ENCODE results near the gene CADPS. TPM values are rescaled to one million over a fixed set of nuclear protein-coding genes. Genes with fewer than 3 reads are reported as not detected.

Gene CADPS
- total and polyA plus RNA-seq, 5 experiments from 2014 or later, result not detected

DNA sequence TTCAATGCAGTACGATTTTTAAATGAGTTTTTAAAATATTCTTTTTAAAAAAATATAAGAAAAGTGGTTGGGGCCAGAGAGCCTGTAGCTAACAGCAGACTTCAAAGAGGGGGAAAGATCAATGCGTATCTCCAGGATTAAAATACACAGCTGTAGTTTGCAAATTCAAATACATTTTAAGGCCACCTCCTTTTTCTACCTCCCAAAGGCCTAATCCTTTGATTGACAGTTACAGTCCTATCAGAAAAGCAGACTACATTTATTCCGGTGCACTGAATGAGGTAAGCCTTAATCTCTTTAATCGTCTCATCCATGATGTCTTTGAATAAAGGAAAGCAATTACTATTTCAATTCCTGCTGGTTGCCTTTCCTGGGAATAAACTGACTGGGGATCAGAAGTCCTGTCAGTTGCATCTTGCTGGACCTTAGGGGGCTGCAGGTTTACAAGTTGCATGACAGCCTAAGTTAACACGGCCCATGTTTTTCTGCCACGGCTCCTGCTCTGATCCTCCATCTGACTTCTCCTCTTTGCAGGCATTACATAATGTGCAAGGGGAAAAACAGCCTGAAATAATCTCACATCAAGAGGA, 51.7 kb downstream of the CADPS start:
- Mint-ChIP-seq H3K27ac (no peak overlapping the region), H3K9me3 (peaks cover 0 to 22% (median 2%) of the 10 kb centered on the region in 9 donors), H3K4me1 (no peaks in the 10 kb centered on the region), H3K27me3 (peaks cover 0 to 4% (median 0%) of the 10 kb centered on the region in 5 donors), H3K36me3 (no peaks in the 10 kb centered on the region), H3K4me3 (no peak overlapping the region)
- POLR2A ChIA-PET, result no interaction called here
- ATAC-seq, result no peak
- no peak for DNase-seq

- Mint-ChIP-seq H3K36me3 (no peaks in the 10 kb centered on the region), H3K9me3 (peaks cover 0 to 22% (median 2%) of the 10 kb centered on the region in 9 donors), H3K4me1 (no peaks in the 10 kb centered on the region), H3K27me3 (peaks cover 0 to 4% (median 0%) of the 10 kb centered on the region in 5 donors), H3K4me3 (no peak overlapping the region), H3K27ac (no peak overlapping the region)
- no peak for ATAC-seq
- POLR2A ChIA-PET, result no interaction called here
- DNase-seq, result no peak
These were observed 52.3 kb downstream of the CADPS start for GRCh38 chr3:62822905-62823304.

DNA sequence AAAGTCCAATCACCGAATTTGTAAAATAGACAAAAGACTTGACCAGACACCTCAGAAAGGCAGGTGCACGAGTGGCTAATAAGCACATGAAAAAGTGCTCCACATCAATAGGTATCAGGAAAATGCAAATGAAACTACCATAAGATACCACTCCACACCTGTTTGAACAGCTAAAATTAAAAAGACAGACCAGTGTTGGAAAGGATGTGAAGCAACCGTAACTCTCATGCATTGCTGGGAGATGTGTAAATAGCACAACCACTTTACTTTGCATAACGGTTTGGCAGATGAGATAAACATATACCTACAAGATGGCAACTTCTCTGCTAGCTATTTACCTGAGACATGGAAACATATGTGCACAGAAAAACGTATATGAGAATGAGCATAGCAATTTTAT, 56.9 kb downstream of the CADPS start:
- Mint-ChIP-seq H3K36me3 (no peaks in the 10 kb centered on the region), H3K9me3 (peaks cover 0 to 11% (median 2%) of the 10 kb centered on the region in 9 donors), H3K4me3 (no peak overlapping the region), H3K4me1 (peaks cover 0 to 6% (median 3%) of the 10 kb centered on the region in 4 donors), H3K27ac (no peak overlapping the region), H3K27me3 (peaks cover 0 to 4% (median 0%) of the 10 kb centered on the region in 5 donors)
- POLR2A ChIA-PET, result no interaction called here
- ATAC-seq (no peak), DNase-seq (no peak)

GRCh38 chr3:62817678-62818077, 57.5 kb downstream of the CADPS start:
- Mint-ChIP-seq H3K27me3 (peaks cover 0 to 3% (median 0%) of the 10 kb centered on the region in 5 donors), H3K9me3 (peaks cover 0 to 11% (median 2%) of the 10 kb centered on the region in 9 donors), H3K27ac (no peak overlapping the region), H3K4me1 (peaks cover 0 to 6% (median 3%) of the 10 kb centered on the region in 4 donors), H3K36me3 (no peaks in the 10 kb centered on the region), H3K4me3 (no peak overlapping the region)
- POLR2A ChIA-PET, result no interaction called here
- ATAC-seq, result no peak
- no peak for DNase-seq

- ATAC-seq, result no peak
- peaks cover 0 to 6% (median 3%) of the 10 kb centered on the region in 4 donors for H3K4me1 Mint-ChIP-seq
- POLR2A ChIA-PET, result no interaction called here
- peaks cover 0 to 2% (median 0%) of the 10 kb centered on the region in 5 donors for H3K27me3 Mint-ChIP-seq
- H3K9me3 Mint-ChIP-seq, result peaks cover 0 to 11% (median under 1%) of the 10 kb centered on the region in 9 donors
- no peak overlapping the region for H3K4me3 Mint-ChIP-seq
- DNase-seq, result no peak
- H3K27ac Mint-ChIP-seq, result no peak overlapping the region
- H3K36me3 Mint-ChIP-seq, result no peaks in the 10 kb centered on the region
These were observed 59.2 kb downstream of the CADPS start for GRCh38 chr3:62815981-62816380.

GRCh38 chr3:62812631-62813030, 62.6 kb downstream of the CADPS start:
- H3K36me3 Mint-ChIP-seq, result no peaks in the 10 kb centered on the region
- peaks cover 0 to 5% (median 1%) of the 10 kb centered on the region in 5 donors for H3K27me3 Mint-ChIP-seq
- no peak for ATAC-seq
- H3K27ac Mint-ChIP-seq, result no peak overlapping the region
- DNase-seq, result no peak
- H3K4me1 Mint-ChIP-seq, result peaks cover 0 to 6% (median 2%) of the 10 kb centered on the region in 4 donors
- POLR2A ChIA-PET, result no interaction called here
- H3K9me3 Mint-ChIP-seq, result peaks cover 0 to 11% (median 0%) of the 10 kb centered on the region in 9 donors
- no peak overlapping the region for H3K4me3 Mint-ChIP-seq

- no peak overlapping the region for H3K4me3 Mint-ChIP-seq
- ATAC-seq (no peak), DNase-seq (no peak)
- H3K27ac Mint-ChIP-seq, result no peak overlapping the region
- H3K36me3 Mint-ChIP-seq, result no peaks in the 10 kb centered on the region
- H3K4me1 Mint-ChIP-seq, result no peaks in the 10 kb centered on the region
- H3K9me3 Mint-ChIP-seq, result peaks cover 0 to 11% (median 0%) of the 10 kb centered on the region in 9 donors
- POLR2A ChIA-PET, result no interaction called here
- H3K27me3 Mint-ChIP-seq, result peaks cover 0 to 5% (median 1%) of the 10 kb centered on the region in 5 donors
These were observed 64.1 kb downstream of the CADPS start for GRCh38 chr3:62811119-62811518.

- POLR2A ChIA-PET, result no interaction called here
- Mint-ChIP-seq H3K27me3 (peaks cover 0 to 10% (median 1%) of the 10 kb centered on the region in 5 donors), H3K27ac (no peak overlapping the region), H3K4me1 (no peaks in the 10 kb centered on the region), H3K9me3 (peaks cover 0 to 11% (median 0%) of the 10 kb centered on the region in 9 donors), H3K4me3 (no peak overlapping the region), H3K36me3 (no peaks in the 10 kb centered on the region)
- ATAC-seq, result no peak
- DNase-seq, result no peak
These were observed 65.8 kb downstream of the CADPS start for GRCh38 chr3:62809369-62809768.

- H3K27ac Mint-ChIP-seq, result no peak overlapping the region
- H3K27me3 Mint-ChIP-seq, result peaks cover 0 to 17% (median 0%) of the 10 kb centered on the region in 5 donors
- H3K9me3 Mint-ChIP-seq, result peaks cover 0 to 11% (median 0%) of the 10 kb centered on the region in 9 donors
- POLR2A ChIA-PET, result no interaction called here
- H3K4me1 Mint-ChIP-seq, result no peaks in the 10 kb centered on the region
- ATAC-seq (no peak), DNase-seq (no peak)
- no peak overlapping the region for H3K4me3 Mint-ChIP-seq
- no peaks in the 10 kb centered on the region for H3K36me3 Mint-ChIP-seq
These were observed 69.5 kb downstream of the CADPS start for GRCh38 chr3:62805580-62806277.

GRCh38 chr3:62805106-62805505, 70.1 kb downstream of the CADPS start:
- DNase-seq (no peak), ATAC-seq (no peak)
- POLR2A ChIA-PET, result no interaction called here
- Mint-ChIP-seq H3K4me1 (no peaks in the 10 kb centered on the region), H3K36me3 (no peaks in the 10 kb centered on the region), H3K27ac (no peak overlapping the region), H3K9me3 (peaks cover 0 to 11% (median 0%) of the 10 kb centered on the region in 9 donors), H3K4me3 (no peak overlapping the region), H3K27me3 (peaks cover 0 to 17% (median 0%) of the 10 kb centered on the region in 5 donors)

- POLR2A ChIA-PET, result no interaction called here
- no peaks in the 10 kb centered on the region for H3K36me3 Mint-ChIP-seq
- no peak for ATAC-seq
- no peak for DNase-seq
- H3K4me1 Mint-ChIP-seq, result no peaks in the 10 kb centered on the region
- no peak overlapping the region for H3K4me3 Mint-ChIP-seq
- H3K27ac Mint-ChIP-seq, result no peak overlapping the region
- peaks cover 0 to 2% (median 0%) of the 10 kb centered on the region in 9 donors for H3K9me3 Mint-ChIP-seq
- H3K27me3 Mint-ChIP-seq, result peaks cover 0 to 12% (median 0%) of the 10 kb centered on the region in 5 donors
These were observed 71.9 kb downstream of the CADPS start for GRCh38 chr3:62803276-62803675.

GRCh38 chr3:62798000-62798399, 77.2 kb downstream of the CADPS start:
- DNase-seq (no peak), ATAC-seq (no peak)
- Mint-ChIP-seq H3K27ac (no peak overlapping the region), H3K9me3 (peaks cover 0 to 16% (median 2%) of the 10 kb centered on the region in 9 donors), H3K36me3 (no peaks in the 10 kb centered on the region), H3K4me1 (no peaks in the 10 kb centered on the region), H3K4me3 (no peak overlapping the region), H3K27me3 (peaks cover 0 to 8% (median 1%) of the 10 kb centered on the region in 5 donors)
- POLR2A ChIA-PET, result no interaction called here

DNA sequence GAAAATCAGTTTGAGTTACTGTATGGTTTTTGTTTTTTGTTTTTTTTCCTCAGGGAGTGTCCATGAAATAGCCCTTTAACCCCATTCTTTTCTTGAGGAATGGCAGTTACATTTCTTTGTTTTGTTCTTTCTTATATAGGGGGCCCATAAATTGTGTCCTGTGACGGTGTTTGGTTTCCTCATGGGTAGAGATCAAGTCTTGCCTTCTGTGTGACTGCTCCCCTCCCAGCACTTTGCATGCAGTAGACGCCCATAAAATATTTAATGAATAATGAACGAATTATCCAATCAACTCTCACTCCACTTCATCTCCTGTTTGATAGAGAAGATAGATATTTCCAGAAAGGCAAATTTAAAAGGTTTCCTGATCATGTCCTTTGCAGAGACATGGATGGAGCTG, 78.1 kb downstream of the CADPS start:
- Mint-ChIP-seq H3K4me3 (no peak overlapping the region), H3K4me1 (no peaks in the 10 kb centered on the region), H3K27me3 (peaks cover 0 to 4% (median 1%) of the 10 kb centered on the region in 5 donors), H3K36me3 (no peaks in the 10 kb centered on the region), H3K9me3 (peaks cover 0 to 16% (median 2%) of the 10 kb centered on the region in 9 donors), H3K27ac (no peak overlapping the region)
- POLR2A ChIA-PET, result no interaction called here
- DNase-seq, result no peak
- ATAC-seq, result no peak

All from naive thymus-derived CD8-positive, alpha-beta T cell (primary cell).